ENCODE measurements around the gene B4GALNT3.

- TF ChIP-seq CTCF (IDR thresholded peaks at IDR 0.05; ENCODE audit: low read depth, low read length) (no peak), POLR2A (IDR thresholded peaks at IDR 0.05; ENCODE audit: extremely low read depth, insufficient read length) (no peak), MAX (IDR thresholded peaks at IDR 0.05; ENCODE audit: low read depth, low read length) (no peak), MYC (IDR thresholded peaks at IDR 0.05; ENCODE audit: low read depth, low read length) (no peak)
Measured at GRCh38 chr12:482061-482460, 22.3 kb downstream of the B4GALNT3 start.

Data from NB4 (cell line).